Measurements from ENCODE around the gene CALR3.

DNA sequence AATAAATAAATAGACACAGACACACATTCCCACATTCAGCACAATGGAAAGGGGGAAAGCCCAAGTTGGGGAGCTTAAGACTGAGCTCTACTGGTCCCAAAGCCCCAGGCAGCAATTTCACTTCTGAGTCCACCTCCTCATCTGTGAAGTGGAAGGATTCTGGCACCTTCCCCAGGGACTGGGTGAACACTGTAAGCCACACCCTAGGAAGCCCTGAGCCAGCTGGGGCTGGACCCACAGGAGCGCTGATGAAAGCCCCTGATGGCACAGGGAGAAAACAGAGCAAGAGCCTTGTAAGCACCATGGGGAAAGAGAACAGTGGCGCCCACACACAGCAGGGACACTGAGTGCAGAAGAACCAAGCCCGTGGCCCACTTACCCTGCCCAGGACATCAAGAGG lies 62.0 kb downstream of the CALR3 start:
- TF ChIP-seq, protein P1, sequence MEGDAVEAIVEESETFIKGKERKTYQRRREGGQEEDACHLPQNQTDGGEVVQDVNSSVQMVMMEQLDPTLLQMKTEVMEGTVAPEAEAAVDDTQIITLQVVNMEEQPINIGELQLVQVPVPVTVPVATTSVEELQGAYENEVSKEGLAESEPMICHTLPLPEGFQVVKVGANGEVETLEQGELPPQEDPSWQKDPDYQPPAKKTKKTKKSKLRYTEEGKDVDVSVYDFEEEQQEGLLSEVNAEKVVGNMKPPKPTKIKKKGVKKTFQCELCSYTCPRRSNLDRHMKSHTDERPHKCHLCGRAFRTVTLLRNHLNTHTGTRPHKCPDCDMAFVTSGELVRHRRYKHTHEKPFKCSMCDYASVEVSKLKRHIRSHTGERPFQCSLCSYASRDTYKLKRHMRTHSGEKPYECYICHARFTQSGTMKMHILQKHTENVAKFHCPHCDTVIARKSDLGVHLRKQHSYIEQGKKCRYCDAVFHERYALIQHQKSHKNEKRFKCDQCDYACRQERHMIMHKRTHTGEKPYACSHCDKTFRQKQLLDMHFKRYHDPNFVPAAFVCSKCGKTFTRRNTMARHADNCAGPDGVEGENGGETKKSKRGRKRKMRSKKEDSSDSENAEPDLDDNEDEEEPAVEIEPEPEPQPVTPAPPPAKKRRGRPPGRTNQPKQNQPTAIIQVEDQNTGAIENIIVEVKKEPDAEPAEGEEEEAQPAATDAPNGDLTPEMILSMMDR (IDR thresholded peaks at IDR 0.05), result no peak
- TF ChIP-seq POLR2A (IDR thresholded peaks at IDR 0.05) (no peak), EP300 (IDR thresholded peaks at IDR 0.05; ENCODE audit: low read depth) (no peak)

All from transverse colon (tissue), 3 donors.